Prostate gland (tissue), 2 donors: ENCODE measurements around the gene STUB1. TPM values are rescaled to one million over a fixed set of nuclear protein-coding genes. Genes with fewer than 3 reads are reported as not detected.

Experiments
- DNase-seq: peaks from one replicate; pipeline ENCODE4 v3.0.0-alpha.2; 2019; ENCODE audit warnings: low spot score
- H3K27ac ChIP-seq, 2 donors: fragments of 200-600 bp; sonication (generic); 2 replicates each; pipeline ENCODE4 v1.5.1; 2017 to 2019
- H3K27me3 ChIP-seq: fragments of 200-600 bp; sonication (generic); replicated peaks from 2 replicates; pipeline ENCODE4 v1.5.1; 2019; ENCODE audit not compliant: insufficient read depth
- H3K36me3 ChIP-seq, 2 donors: fragments of 200-600 bp; sonication (generic); 1 replicate in 1 of 2; 2 replicates in 1 of 2; pipeline versions ENCODE4 v1.5.1 to v1.8.1; 2017 to 2019
- H3K4me1 ChIP-seq: fragments of 200-600 bp; sonication (generic); replicated peaks from 2 replicates; pipeline ENCODE4 v1.5.1; 2019
- H3K4me3 ChIP-seq, 2 donors: fragments of 200-600 bp; sonication (generic); 2 replicates each; pipeline ENCODE4 v1.5.1; 2017 to 2019
- H3K9me3 ChIP-seq: fragments of 200-600 bp; sonication (generic); 2 replicates; pipeline ENCODE4 v1.5.1; 2017
- POLR2A ChIP-seq: fragments of 450-650 bp; IDR thresholded peaks from one replicate; pipeline ENCODE4 v1.6.1; 2016; ENCODE audit warnings: antibody characterized with exemption, mild to moderate bottlenecking
- POLR2AphosphoS5 ChIP-seq: sonication (generic); formaldehyde crosslinking; IDR thresholded peaks from one replicate; pipeline ENCODE4 v1.6.1; 2017; ENCODE audit warnings: antibody characterized with exemption
- WGBS: methylation state at CpG from one replicate; pipeline ENCODE4 v1.1.5; 2018; 5-methylcytosine and 5-hydroxymethylcytosine counted together
- intact Hi-C: fragments of 100-400 bp; cut with DNase I; formaldehyde crosslinking; loops from one replicate; pipeline ENCODE4 v1.14.2; 2022
- total RNA-seq, 2 donors: library from RNA; depleted of rRNA; stranded (reverse); fragments of >200 nt; gene quantifications; one replicate each; pipeline ENCODE4 v1.1.0, GENCODE V29; 2016
- TF ChIP-seq, protein P1 (sequence below), 4 experiments: fragments of 200-600 bp in 2 of 4; fragments of 450-650 bp in 2 of 4; sonication (generic) in 2 of 4; IDR thresholded peaks; 1 replicate in 3 of 4; 2 replicates in 1 of 4; pipeline ENCODE4 v1.5.1; 2016 to 2019; ENCODE audit warnings: antibody characterized with exemption in 4 of 4, mild to moderate bottlenecking in 2 of 4, moderate library complexity in 2 of 4

STUB1 gene
- total RNA-seq, 2 donors from 2014 or later = 173 to 255 TPM

DNA sequence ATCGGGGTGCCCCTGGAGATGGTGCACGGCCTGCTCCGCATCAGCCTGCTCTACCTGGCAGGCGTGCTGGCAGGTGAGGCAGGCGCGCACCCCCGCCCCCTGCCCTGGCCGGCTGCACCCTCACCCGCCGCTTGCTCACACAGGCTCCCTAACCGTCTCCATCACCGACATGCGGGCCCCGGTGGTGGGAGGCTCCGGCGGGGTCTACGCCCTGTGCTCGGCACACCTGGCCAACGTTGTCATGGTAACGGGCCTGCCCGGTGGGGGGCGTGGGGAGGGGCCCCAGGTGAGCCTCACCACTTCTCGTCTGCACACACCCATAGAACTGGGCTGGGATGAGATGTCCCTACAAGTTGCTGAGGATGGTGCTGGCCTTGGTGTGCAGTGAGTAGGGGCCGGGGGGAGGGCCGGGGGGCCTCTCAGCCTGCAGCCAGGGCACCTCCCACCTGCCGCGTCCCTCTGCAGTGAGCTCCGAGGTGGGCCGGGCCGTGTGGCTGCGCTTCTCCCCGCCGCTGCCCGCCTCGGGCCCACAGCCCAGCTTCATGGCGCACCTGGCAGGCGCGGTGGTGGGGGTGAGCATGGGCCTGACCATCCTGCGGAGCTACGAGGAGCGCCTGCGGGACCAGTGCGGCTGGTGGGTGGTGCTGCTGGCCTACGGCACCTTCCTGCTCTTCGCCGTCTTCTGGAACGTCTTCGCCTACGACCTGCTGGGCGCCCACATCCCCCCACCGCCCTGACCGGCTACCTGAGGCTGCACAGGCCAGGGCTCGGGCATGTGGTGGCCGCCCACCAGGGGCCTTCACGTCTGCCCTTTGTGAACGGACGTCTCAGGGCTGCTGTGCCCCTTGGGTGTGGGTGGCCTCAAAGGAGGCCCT lies 2.7 kb upstream of the STUB1 start:
- H3K27ac ChIP-seq = no peak overlapping the region
- no peak for DNase-seq
- no peak overlapping the region for H3K4me3 ChIP-seq
- H3K4me1 ChIP-seq = peaks cover 11% of the 10 kb centered on the region
- H3K9me3 ChIP-seq = no peaks in the 10 kb centered on the region
- intact Hi-C loops = no loop called here
- TF ChIP-seq POLR2A = no peak
- no peak for TF ChIP-seq POLR2AphosphoS5
- TF ChIP-seq, protein P1, sequence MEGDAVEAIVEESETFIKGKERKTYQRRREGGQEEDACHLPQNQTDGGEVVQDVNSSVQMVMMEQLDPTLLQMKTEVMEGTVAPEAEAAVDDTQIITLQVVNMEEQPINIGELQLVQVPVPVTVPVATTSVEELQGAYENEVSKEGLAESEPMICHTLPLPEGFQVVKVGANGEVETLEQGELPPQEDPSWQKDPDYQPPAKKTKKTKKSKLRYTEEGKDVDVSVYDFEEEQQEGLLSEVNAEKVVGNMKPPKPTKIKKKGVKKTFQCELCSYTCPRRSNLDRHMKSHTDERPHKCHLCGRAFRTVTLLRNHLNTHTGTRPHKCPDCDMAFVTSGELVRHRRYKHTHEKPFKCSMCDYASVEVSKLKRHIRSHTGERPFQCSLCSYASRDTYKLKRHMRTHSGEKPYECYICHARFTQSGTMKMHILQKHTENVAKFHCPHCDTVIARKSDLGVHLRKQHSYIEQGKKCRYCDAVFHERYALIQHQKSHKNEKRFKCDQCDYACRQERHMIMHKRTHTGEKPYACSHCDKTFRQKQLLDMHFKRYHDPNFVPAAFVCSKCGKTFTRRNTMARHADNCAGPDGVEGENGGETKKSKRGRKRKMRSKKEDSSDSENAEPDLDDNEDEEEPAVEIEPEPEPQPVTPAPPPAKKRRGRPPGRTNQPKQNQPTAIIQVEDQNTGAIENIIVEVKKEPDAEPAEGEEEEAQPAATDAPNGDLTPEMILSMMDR (IDR thresholded peaks at IDR 0.05) = no peak
- H3K27me3 ChIP-seq = no peaks in the 10 kb centered on the region
- 33% methylated on average over 55 of the region's 57 CpGs for WGBS
- peaks cover 12 to 21% of the 10 kb centered on the region in 2 donors for H3K36me3 ChIP-seq

DNA sequence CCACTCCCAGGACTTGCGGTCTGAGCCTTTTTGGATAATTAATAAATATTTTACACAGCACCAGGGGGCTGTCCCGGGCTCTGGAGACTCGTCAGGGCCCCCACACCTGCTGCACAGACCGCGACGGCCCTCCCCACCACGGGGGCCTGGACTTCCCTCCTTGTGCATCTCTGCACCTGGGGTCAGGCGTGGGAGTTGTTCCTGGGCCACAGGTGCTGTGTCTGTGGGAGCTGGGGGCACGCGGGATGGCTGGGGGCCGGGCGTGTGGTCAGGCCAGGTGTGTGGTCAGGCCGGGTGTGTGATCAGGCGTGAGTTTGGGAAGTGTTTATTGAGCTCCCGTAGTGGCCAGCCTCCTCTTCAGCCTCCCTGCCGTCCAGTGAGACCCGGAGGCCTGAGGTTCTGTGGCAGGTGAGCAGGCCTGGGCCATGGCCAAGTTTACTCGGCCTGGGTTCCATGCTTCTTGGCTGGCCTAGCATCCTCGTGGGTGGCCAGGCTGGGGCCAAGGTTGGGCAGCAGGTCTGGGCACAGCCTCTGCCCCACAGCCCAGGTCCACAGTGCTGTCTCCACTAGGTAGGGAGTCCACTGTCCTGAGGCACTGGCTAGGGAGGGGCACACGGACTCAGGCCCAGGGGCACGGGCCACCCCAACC lies 1.9 kb upstream of the STUB1 start:
- no peak overlapping the region for H3K27ac ChIP-seq
- intact Hi-C loops = no loop called here
- 59% methylated on average over 21 of the region's 21 CpGs for WGBS
- peaks cover 12% of the 10 kb centered on the region for H3K4me1 ChIP-seq
- H3K9me3 ChIP-seq = no peaks in the 10 kb centered on the region
- TF ChIP-seq POLR2AphosphoS5 (no peak), POLR2A (no peak)
- TF ChIP-seq, protein P1 (IDR thresholded peaks at IDR 0.05) = no peak
- H3K27me3 ChIP-seq = no peaks in the 10 kb centered on the region
- no peak for DNase-seq
- no peak overlapping the region for H3K4me3 ChIP-seq
- peaks cover 7 to 14% of the 10 kb centered on the region in 2 donors for H3K36me3 ChIP-seq

DNA sequence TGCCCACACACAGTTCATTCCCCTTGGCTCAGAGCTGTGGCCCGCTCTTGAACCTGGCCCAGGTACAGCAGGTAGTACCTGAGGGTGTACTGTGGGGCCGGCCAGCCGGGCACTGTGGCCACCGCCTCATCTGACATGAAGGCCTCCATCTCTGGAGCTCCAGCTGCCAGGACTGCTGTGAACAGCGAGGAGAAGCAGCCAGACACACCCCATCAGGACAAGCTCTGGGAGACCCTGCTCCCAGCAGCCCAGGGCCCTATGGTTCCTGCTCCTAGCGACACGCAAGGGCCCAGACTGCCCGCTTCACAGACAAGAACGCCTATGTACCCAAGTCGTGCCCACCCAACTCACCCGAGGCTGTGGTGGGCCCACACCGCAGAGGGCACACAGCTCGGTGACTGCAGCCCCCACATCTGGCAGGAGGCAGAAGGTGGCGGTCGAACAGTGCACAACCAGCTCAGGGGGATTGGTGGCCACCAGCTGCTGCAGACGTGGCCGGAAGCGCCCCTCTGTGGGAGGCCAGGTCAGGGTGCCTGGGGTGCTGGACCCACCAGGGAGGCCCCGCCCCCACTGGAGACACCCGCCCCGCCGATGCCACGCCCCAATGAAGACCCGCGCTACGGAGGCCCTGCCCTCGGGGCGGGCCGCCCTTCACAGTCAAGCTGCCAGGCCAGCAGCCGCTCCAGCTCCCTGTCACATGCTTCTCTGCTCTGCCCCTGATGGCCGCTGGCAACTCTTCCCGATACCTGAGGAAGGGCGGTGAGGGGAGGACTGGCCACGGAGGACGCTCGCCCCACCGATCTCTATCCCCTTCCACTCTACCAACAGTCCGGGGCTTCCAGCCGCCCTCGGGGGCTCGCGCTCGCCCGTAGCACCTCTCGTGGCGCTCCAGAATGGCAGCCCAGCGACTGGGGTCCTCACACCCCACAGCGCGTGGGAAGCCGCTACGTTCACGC lies 1.1 kb upstream of the STUB1 start:
- peak overlapping the region; percentile 25 to 82 for H3K4me3 ChIP-seq
- DNase-seq = peak; percentile 68
- peaks cover 7 to 10% of the 10 kb centered on the region in 2 donors for H3K36me3 ChIP-seq
- no peaks in the 10 kb centered on the region for H3K27me3 ChIP-seq
- H3K9me3 ChIP-seq = no peaks in the 10 kb centered on the region
- TF ChIP-seq, protein P1 (IDR thresholded peaks at IDR 0.05) = no peak
- TF ChIP-seq POLR2AphosphoS5 (no peak), POLR2A (peak; percentile 10)
- peak overlapping the region; percentile 88 to 93 for H3K27ac ChIP-seq
- 33% methylated on average over 31 of the region's 52 CpGs for WGBS
- intact Hi-C loops = no loop called here
- peaks cover 17% of the 10 kb centered on the region for H3K4me1 ChIP-seq

DNA sequence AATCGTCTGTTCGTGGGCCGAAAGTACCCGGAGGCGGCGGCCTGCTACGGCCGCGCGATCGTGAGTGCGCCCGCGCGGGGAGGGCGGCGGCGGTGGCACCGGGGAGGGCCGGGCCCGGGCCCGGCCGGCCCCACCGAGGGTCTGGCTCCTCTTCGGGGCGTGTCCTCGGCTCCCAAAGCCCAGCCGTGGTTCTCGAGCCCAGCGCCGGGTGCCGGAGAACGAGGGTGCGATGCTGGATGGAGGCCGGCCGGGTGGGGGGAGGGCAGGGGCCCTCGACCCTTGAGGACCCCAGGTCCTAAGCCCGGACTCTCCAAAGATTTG lies 375 bp downstream of the STUB1 start:
- peaks cover 7 to 10% of the 10 kb centered on the region in 2 donors for H3K36me3 ChIP-seq
- DNase-seq = no peak
- H3K4me1 ChIP-seq = peaks cover 25% of the 10 kb centered on the region
- 2% methylated on average over 27 of the region's 38 CpGs for WGBS
- no peaks in the 10 kb centered on the region for H3K9me3 ChIP-seq
- H3K27me3 ChIP-seq = no peaks in the 10 kb centered on the region
- H3K27ac ChIP-seq = peak overlapping the region; percentile 88 to 93
- intact Hi-C loops = no loop called here
- TF ChIP-seq POLR2A (no peak), POLR2AphosphoS5 (no peak)
- TF ChIP-seq, protein P1 (IDR thresholded peaks at IDR 0.05) = no peak
- H3K4me3 ChIP-seq = peak overlapping the region; percentile 69 to 82
